IMR-90 (cell line): ENCODE measurements around the gene LDAF1. TPM values are rescaled to one million over a fixed set of nuclear protein-coding genes. Genes with fewer than 3 reads are reported as not detected.

Source experiments
- ATAC-seq: fragments of 200-7000 bp; cut with Tn5 transposase; 2 replicates; pipeline ENCODE4 v1.9.1; 2020; ENCODE audit warnings: low read depth, mild to moderate bottlenecking, moderate library complexity
- BruUV-seq: library from RNA; stranded (reverse); fragments of 400-500 nt; replicated peaks from 2 replicates; lab custom pipeline; 2021; lab: Mats Ljungman, UMichigan
- CTCF ChIA-PET: fragments of 300-600 bp; formaldehyde crosslinking; extraction: SDS; loops from one replicate; lab custom pipeline; 2021; ENCODE audit warnings: antibody characterized with exemption; lab: Yijun Ruan, JAX
- POLR2A ChIA-PET: fragments of 300-600 bp; sonication (Branson Sonifier 250); formaldehyde crosslinking; loops from one replicate; lab custom pipeline; 2022; ENCODE audit warnings: antibody characterized with exemption; ENCODE audit not compliant: unreplicated experiment; lab: Charles Lee
- DNase-seq: peaks from one replicate; pipeline ENCODE4 v3.0.0; 2013
- H2AFZ ChIP-seq: replicated peaks from 2 replicates; pipeline ENCODE3; 2013; ENCODE audit warnings: low read length, mild to moderate bottlenecking; ENCODE audit not compliant: poor library complexity
- H2AK5ac ChIP-seq: 2 replicates; pipeline ENCODE4 v1.6.1; 2013; ENCODE audit warnings: low read depth, low read length, inconsistent platforms
- H2AK9ac ChIP-seq: replicated peaks from 2 replicates; pipeline ENCODE3; 2013; ENCODE audit warnings: mild to moderate bottlenecking, low read depth, low read length, moderate library complexity; ENCODE audit not compliant: poor library complexity
- H2BK120ac ChIP-seq: 2 replicates; pipeline ENCODE4 v1.6.1; 2013; ENCODE audit warnings: low read depth, low read length, inconsistent platforms
- H2BK15ac ChIP-seq: 3 replicates; pipeline ENCODE4 v1.6.1; 2013; ENCODE audit warnings: low read depth, low read length, inconsistent platforms
- H2BK20ac ChIP-seq: 2 replicates; pipeline ENCODE4 v1.6.1; 2013; ENCODE audit warnings: low read depth, mild to moderate bottlenecking, inconsistent platforms, low read length, moderate library complexity
- H2BK5ac ChIP-seq: 2 replicates; pipeline ENCODE4 v1.6.1; 2013; ENCODE audit warnings: mild to moderate bottlenecking, low read depth, low read length, inconsistent platforms; ENCODE audit not compliant: poor library complexity, severe bottlenecking
- H3K14ac ChIP-seq: replicated peaks from 2 replicates; pipeline ENCODE4 v1.6.1; 2013; ENCODE audit warnings: low read depth, low read length, inconsistent platforms
- H3K18ac ChIP-seq: 2 replicates; pipeline ENCODE4 v1.6.1; 2013; ENCODE audit warnings: low read depth, low read length, control low read depth
- H3K23ac ChIP-seq: 2 replicates; pipeline ENCODE4 v1.6.1; 2013; ENCODE audit warnings: low read depth, low read length, inconsistent platforms
- H3K27ac ChIP-seq: 2 replicates; pipeline ENCODE4 v1.5.1; 2013; ENCODE audit warnings: mild to moderate bottlenecking, control low read depth, low read length; ENCODE audit not compliant: insufficient read depth
- H3K27me3 ChIP-seq: 2 replicates; pipeline ENCODE4 v1.6.1; 2013; ENCODE audit warnings: low read length; ENCODE audit not compliant: control insufficient read depth, insufficient read depth
- H3K36me3 ChIP-seq: 2 replicates; pipeline ENCODE4 v1.6.1; 2013; ENCODE audit warnings: low read length, mixed read lengths; ENCODE audit not compliant: control insufficient read depth, insufficient read depth
- H3K4ac ChIP-seq: 2 replicates; pipeline ENCODE4 v1.6.1; 2013; ENCODE audit warnings: low read depth, low read length, inconsistent platforms
- H3K4me1 ChIP-seq: 2 replicates; pipeline ENCODE4 v1.6.1; 2013; ENCODE audit warnings: low read length, mixed read lengths; ENCODE audit not compliant: control insufficient read depth, insufficient read depth
- H3K4me2 ChIP-seq: 2 replicates; pipeline ENCODE4 v1.6.1; 2013; ENCODE audit warnings: low read depth, mild to moderate bottlenecking, control low read depth, low read length, moderate library complexity
- H3K4me3 ChIP-seq: 2 replicates; pipeline ENCODE4 v1.5.1; 2013; ENCODE audit warnings: low read depth, mild to moderate bottlenecking, control low read depth, low read length, moderate library complexity; ENCODE audit not compliant: insufficient read depth
- H3K56ac ChIP-seq: 2 replicates; pipeline ENCODE4 v1.6.1; 2013; ENCODE audit warnings: low read length, inconsistent platforms; ENCODE audit not compliant: insufficient read depth; ENCODE audit errors: extremely low read depth
- H3K79me1 ChIP-seq, 2 experiments: 2 replicates each; pipeline ENCODE4 v1.6.1; 2013; ENCODE audit warnings: low read length in 2 of 2, inconsistent platforms in 1 of 2, low read depth in 1 of 2
- H3K9ac ChIP-seq: 2 replicates; pipeline ENCODE4 v1.6.1; 2013; ENCODE audit warnings: low read depth, low read length, control low read depth
- H3K9me1 ChIP-seq: 2 replicates; pipeline ENCODE4 v1.6.1; 2013; ENCODE audit warnings: low read length, inconsistent platforms; ENCODE audit not compliant: insufficient read depth
- H3K9me3 ChIP-seq: 2 replicates; pipeline ENCODE4 v1.6.1; 2013; ENCODE audit warnings: low read length; ENCODE audit not compliant: control insufficient read depth, insufficient read depth
- H4K20me1 ChIP-seq: 2 replicates; pipeline ENCODE4 v1.6.1; 2013; ENCODE audit warnings: low read length, inconsistent platforms; ENCODE audit not compliant: insufficient read depth
- H4K5ac ChIP-seq: 2 replicates; pipeline ENCODE4 v1.6.1; 2013; ENCODE audit warnings: mild to moderate bottlenecking, low read depth, low read length, control low read depth
- H4K8ac ChIP-seq, 2 experiments: 2 replicates each; pipeline ENCODE4 v1.6.1; 2013; ENCODE audit warnings: low read depth in 2 of 2, low read length in 2 of 2, control low read depth in 1 of 2, inconsistent platforms in 1 of 2
- H4K91ac ChIP-seq: 2 replicates; pipeline ENCODE4 v1.6.1; 2013; ENCODE audit warnings: low read depth, low read length, inconsistent platforms; ENCODE audit not compliant: insufficient read depth
- BHLHE40 ChIP-seq: fragments of 150-350 bp; IDR thresholded peaks from 2 replicates; pipeline ENCODE4 v1.6.1; 2016; ENCODE audit warnings: mild to moderate bottlenecking, low read depth, low read length
- FOS ChIP-seq: fragments of 150-350 bp; IDR thresholded peaks from 2 replicates; pipeline ENCODE4 v1.6.1; 2016; ENCODE audit warnings: low read depth, low read length
- MAZ ChIP-seq: IDR thresholded peaks from 2 replicates; pipeline ENCODE4 v1.6.1; 2012; ENCODE audit warnings: low read depth, mild to moderate bottlenecking, low read length, improper control_type of control experiment, moderate library complexity, borderline replicate concordance
- MXI1 ChIP-seq: IDR thresholded peaks from 2 replicates; pipeline ENCODE4 v1.6.1; 2012; ENCODE audit warnings: low read depth, mild to moderate bottlenecking, low read length, moderate library complexity, borderline replicate concordance
- POLR2A ChIP-seq: IDR thresholded peaks from 2 replicates; pipeline ENCODE4 v1.6.1; 2012; ENCODE audit warnings: mild to moderate bottlenecking, low read depth, low read length
- RAD21 ChIP-seq: IDR thresholded peaks from 2 replicates; pipeline ENCODE4 v1.6.1; 2012; ENCODE audit warnings: low read length, improper control_type of control experiment
- RFX5 ChIP-seq: IDR thresholded peaks from 2 replicates; pipeline ENCODE4 v1.8.0; 2012; ENCODE audit warnings: low read depth, mild to moderate bottlenecking, low read length, moderate library complexity
- USF2 ChIP-seq: fragments of 150-350 bp; IDR thresholded peaks from 2 replicates; pipeline ENCODE4 v1.6.1; 2017; ENCODE audit warnings: mild to moderate bottlenecking, antibody characterized with exemption, low read length, low read depth
- WGBS, 2 experiments: methylation state at CpG; one replicate each; pipeline versions ENCODE4 v1.1.5 to v1.1.7; 2013; ENCODE audit warnings: missing lambda C conversion rate in 2 of 2; ENCODE audit not compliant: insufficient read length in 1 of 2; ENCODE audit errors: extremely low coverage in 2 of 2; 5-methylcytosine and 5-hydroxymethylcytosine counted together
- dilution Hi-C: fragments of 300-500 bp; cut with HindIII; formaldehyde crosslinking; loops from one replicate; pipeline ENCODE4 v1.14.3; 2018; ENCODE audit warnings: low sequenced_read_pairs; ENCODE audit not compliant: unreplicated experiment
- in situ Hi-C: fragments of 300-500 bp; cut with MboI; formaldehyde crosslinking; loops from 3 replicates; pipeline ENCODE4 v1.14.3; 2019; ENCODE audit warnings: low sequenced_read_pairs, inconsistent platforms, mixed read lengths
- intact Hi-C: fragments of 100-400 bp; cut with micrococcal nuclease; formaldehyde crosslinking; loops from 2 replicates; pipeline ENCODE4 v1.10.0; 2022
- polyA plus RNA-seq, 3 experiments: library from polyadenylated mRNA; depleted of rRNA; stranded (reverse); fragments of >200 nt; gene quantifications; 2 replicates each; pipeline ENCODE4 v1.2.3, GENCODE V29; 2012; ENCODE audit warnings: low replicate concordance in 1 of 3
- total RNA-seq: library from RNA; depleted of rRNA; stranded (reverse); fragments of >200 nt; gene quantifications from 2 replicates; pipeline ENCODE4 v1.2.3, GENCODE V29; 2012

The LDAF1 gene
- total and polyA plus RNA-seq, 2 of the 4 experiments (the other 2 are of a cell fraction) = 21.0 to 62.2 TPM

- Histone ChIP-seq H3K4me2 (peak overlapping the region; percentile 55; the same call in 1 of the 2 replicates), H2BK120ac (no peak overlapping the region), H4K91ac (no peak overlapping the region), H3K23ac (no peak overlapping the region), H4K20me1 (no peaks in the 10 kb centered on the region), H3K27me3 (peaks cover 3% of the 10 kb centered on the region; the same call in 1 of the 2 replicates), H3K56ac (no peak overlapping the region), H3K27ac (no peak overlapping the region), H2AFZ (peak overlapping the region; percentile 75), H3K4me3 (peak overlapping the region; percentile 32; the same call in 1 of the 2 replicates), H3K14ac (no peak overlapping the region), H2BK5ac (no peak overlapping the region), H3K9ac (no peak overlapping the region), H3K9me3 (no peaks in the 10 kb centered on the region), H3K9me1 (no peaks in the 10 kb centered on the region), H3K4me1 (no peaks in the 10 kb centered on the region), H2BK15ac (no peak overlapping the region), H3K18ac (no peak overlapping the region; the same call in 1 of the 2 replicates), H2AK5ac (no peak overlapping the region), H2AK9ac (no peak overlapping the region), H3K4ac (no peak overlapping the region), H3K79me1 (no peaks in the 10 kb centered on the region), H2BK20ac (no peak overlapping the region), H3K36me3 (no peaks in the 10 kb centered on the region), H4K8ac (peak overlapping the region in 1 of 2 experiments; percentile 40; a peak in 1 of 4 replicates), H4K5ac (peak overlapping the region; percentile 11; the same call in 1 of the 2 replicates)
- dilution Hi-C loops = no loop called here
- WGBS, 2 experiments = 55% methylated on average over 4 of the region's 13 CpGs; no CpG with 5 or more reads in 1 of the 2 experiments
- TF ChIP-seq BHLHE40 (no peak), FOS (no peak), POLR2A (no peak), USF2 (no peak), MXI1 (no peak), RAD21 (no peak), RFX5 (no peak), MAZ (no peak)
- ChIA-PET POLR2A (no interaction called here), CTCF (no interaction called here)
- BruUV-seq = no TSS peak
- DNase-seq = no peak
- intact Hi-C loops = no loop called here
- ATAC-seq = no peak
- in situ Hi-C loops = no loop called here
Measured at GRCh38 chr16:21116148-21116693, 42.3 kb upstream of the LDAF1 start.
